ENCODE results near the gene NFYA.

Gene NFYA

GRCh38 chr6:41047306-41047705, 25.5 kb upstream of the NFYA start:
- no peak for FAIRE-seq

- no peak for FAIRE-seq
These were observed 24.7 kb upstream of the NFYA start for GRCh38 chr6:41047745-41048732.

GRCh38 chr6:41049521-41049920, 23.3 kb upstream of the NFYA start:
- no peak for FAIRE-seq

- no peak for FAIRE-seq
These were observed 22.8 kb upstream of the NFYA start for GRCh38 chr6:41049955-41050354.

GRCh38 chr6:41050536-41050935, 22.2 kb upstream of the NFYA start:
- FAIRE-seq: no peak

- no peak for FAIRE-seq
These were observed 20.9 kb upstream of the NFYA start for GRCh38 chr6:41051873-41052272.

GRCh38 chr6:41053041-41053440, 19.7 kb upstream of the NFYA start, which contains the start of gene APOBEC2:
Gene APOBEC2, plus strand, starts transcription at chr6:41053202. Its CDS starts 146 bp downstream, at chr6:41053348.
- no peak for FAIRE-seq

GRCh38 chr6:41054511-41054910, 18.3 kb upstream of the NFYA start:
- no peak for FAIRE-seq

- FAIRE-seq: no peak
These were observed 17.6 kb upstream of the NFYA start for GRCh38 chr6:41055149-41055548.

GRCh38 chr6:41056768-41057490, 15.8 kb upstream of the NFYA start:
- no peak for FAIRE-seq

- FAIRE-seq: no peak
These were observed 14.0 kb upstream of the NFYA start for GRCh38 chr6:41058783-41059181.

GRCh38 chr6:41059556-41059955, 13.2 kb upstream of the NFYA start:
- FAIRE-seq: no peak

- FAIRE-seq: no peak
These were observed 11.5 kb upstream of the NFYA start for GRCh38 chr6:41061196-41061726.

- no peak for FAIRE-seq
These were observed 10.7 kb upstream of the NFYA start for GRCh38 chr6:41062056-41062455.

GRCh38 chr6:41063884-41064285, 8.9 kb upstream of the NFYA start:
- FAIRE-seq: no peak

- FAIRE-seq: no peak
These were observed 7.9 kb upstream of the NFYA start for GRCh38 chr6:41064841-41065240.

GRCh38 chr6:41065550-41066026, 7.2 kb upstream of the NFYA start:
- FAIRE-seq: no peak

GRCh38 chr6:41066867-41067304, 5.9 kb upstream of the NFYA start:
- peak; percentile 83 for FAIRE-seq

GRCh38 chr6:41071501-41071922, 1.3 kb upstream of the NFYA start:
- FAIRE-seq: no peak

- FAIRE-seq: peak; percentile 80
These were observed 595 bp upstream of the NFYA start, which contains the start of gene OARD1 for GRCh38 chr6:41071923-41072835. Gene OARD1, minus strand, starts transcription at chr6:41072356. Its CDS starts 722 bp downstream, at chr6:41071634.

GRCh38 chr6:41073203-41073967, 611 bp downstream of the NFYA start:
- FAIRE-seq: no peak
